GM23338 (cell line): ENCODE data around the gene INPP4B. TPM values are rescaled to one million over a fixed set of nuclear protein-coding genes. Genes with fewer than 3 reads are reported as not detected.

ENCODE experiments used
- ATAC-seq: fragments of 200-7000 bp; cut with Tn5 transposase; 3 replicates; pipeline ENCODE4 v1.9.1; 2020
- DNase-seq: peaks from one replicate; pipeline ENCODE4 v3.0.0-alpha.2; 2015; ENCODE audit warnings: low spot score
- H2AFZ ChIP-seq: fragments of 200-600 bp; sonication (generic); 2 replicates; pipeline ENCODE4 v1.8.0; 2016; ENCODE audit warnings: antibody characterized with exemption, mild to moderate bottlenecking, moderate library complexity
- H3F3A ChIP-seq: fragments of 200-600 bp; sonication (generic); replicated peaks from 2 replicates; pipeline ENCODE4 v1.8.0; 2017; ENCODE audit warnings: antibody characterized with exemption, mixed run types, low read depth
- H3K27ac ChIP-seq: fragments of 200-600 bp; sonication (generic); 2 replicates; pipeline ENCODE4 v1.6.1; 2016; ENCODE audit warnings: low read depth
- H3K27me3 ChIP-seq: fragments of 200-600 bp; sonication (generic); 2 replicates; pipeline ENCODE4 v1.8.0; 2016; ENCODE audit warnings: mild to moderate bottlenecking, mixed run types, moderate library complexity; ENCODE audit not compliant: insufficient read depth
- H3K36me3 ChIP-seq: fragments of 200-600 bp; sonication (generic); 2 replicates; pipeline ENCODE4 v1.8.0; 2016; ENCODE audit warnings: mild to moderate bottlenecking; ENCODE audit not compliant: insufficient read depth
- H3K4me1 ChIP-seq: fragments of 200-600 bp; sonication (generic); 2 replicates; pipeline ENCODE4 v1.8.0; 2016; ENCODE audit warnings: mild to moderate bottlenecking, moderate library complexity; ENCODE audit not compliant: insufficient read depth
- H3K4me2 ChIP-seq: fragments of 200-600 bp; sonication (generic); 2 replicates; pipeline ENCODE4 v1.7.1; 2017; ENCODE audit warnings: mixed run types
- H3K4me3 ChIP-seq: fragments of 200-600 bp; sonication (generic); 2 replicates; pipeline ENCODE4 v1.6.1; 2016; ENCODE audit warnings: mixed run types
- H3K79me2 ChIP-seq: fragments of 200-600 bp; sonication (generic); replicated peaks from 2 replicates; pipeline ENCODE4 v1.8.0; 2017; ENCODE audit warnings: mild to moderate bottlenecking; ENCODE audit not compliant: insufficient read depth
- H3K9me2 ChIP-seq: fragments of 200-600 bp; sonication (generic); 2 replicates; pipeline ENCODE4 v1.8.0; 2017; ENCODE audit not compliant: insufficient read depth
- H4K20me1 ChIP-seq: fragments of 200-600 bp; sonication (generic); replicated peaks from 2 replicates; pipeline ENCODE4 v1.8.0; 2017; ENCODE audit warnings: mild to moderate bottlenecking; ENCODE audit not compliant: insufficient read depth
- H3K27ac Mint-ChIP-seq: 2 replicates; pipeline ENCODE4 v1.8.0; 2020; ENCODE audit warnings: inconsistent platforms, mild to moderate bottlenecking, moderate library complexity, mixed read lengths
- H3K27me3 Mint-ChIP-seq: 3 replicates; pipeline ENCODE4 v1.8.0; 2022; ENCODE audit warnings: low read depth, mild to moderate bottlenecking, moderate library complexity, mixed read lengths, inconsistent platforms; ENCODE audit not compliant: insufficient read depth, poor library complexity
- H3K36me3 Mint-ChIP-seq: 3 replicates; pipeline ENCODE4 v1.8.0; 2021; ENCODE audit warnings: low read depth, mild to moderate bottlenecking, inconsistent platforms, moderate library complexity, mixed read lengths
- H3K4me1 Mint-ChIP-seq: 3 replicates; pipeline ENCODE4 v1.8.0; 2020; ENCODE audit warnings: mild to moderate bottlenecking, inconsistent platforms, mixed read lengths
- H3K4me3 Mint-ChIP-seq: 3 replicates; pipeline ENCODE4 v1.8.0; 2021; ENCODE audit warnings: moderate library complexity, mild to moderate bottlenecking, inconsistent platforms, mixed read lengths
- H3K9me3 Mint-ChIP-seq: 3 replicates; pipeline ENCODE4 v1.8.0; 2020; ENCODE audit warnings: moderate library complexity, mild to moderate bottlenecking, inconsistent platforms, mixed read lengths
- JUNB ChIP-seq: IDR thresholded peaks from one replicate; pipeline ENCODE4 v1.6.1; 2016; ENCODE audit warnings: antibody characterized with exemption; ENCODE audit not compliant: unreplicated experiment
- NANOG ChIP-seq: IDR thresholded peaks from 2 replicates; pipeline ENCODE4 v1.6.1; 2016; ENCODE audit warnings: antibody characterized with exemption, borderline replicate concordance
- STAT1 ChIP-seq: IDR thresholded peaks from one replicate; pipeline ENCODE4 v1.6.1; 2016; ENCODE audit warnings: antibody characterized with exemption; ENCODE audit not compliant: unreplicated experiment
- ZNF114 ChIP-seq: fragments of 250-450 bp; sonication (Bioruptor Pico); IDR thresholded peaks from 2 replicates; pipeline ENCODE4 v1.5.0; 2020; ENCODE audit warnings: mild to moderate bottlenecking, moderate library complexity
- polyA plus RNA-seq: library from polyadenylated mRNA; unstranded; fragments of >200 nt; fragmentation: Nextera tagmentation; extraction: Ambion mirVana; gene quantifications from 2 replicates; pipeline ENCODE4 v1.2.1, GENCODE V29; 2016
- total RNA-seq: library from RNA; depleted of rRNA; stranded (reverse); fragments of >200 nt; shearing (Covaris generic); gene quantifications from 2 replicates; pipeline ENCODE4 v1.2.3, GENCODE V29; 2014
- TF ChIP-seq, protein P1 (sequence below): IDR thresholded peaks from one replicate; pipeline ENCODE4 v1.6.1; 2018; ENCODE audit warnings: antibody characterized with exemption; ENCODE audit not compliant: unreplicated experiment

INPP4B gene
- total and polyA plus RNA-seq, 2 experiments from 2014 or later = 0.11 to 0.14 TPM

GRCh38 chr4:142563682-142564291, 282.3 kb downstream of the INPP4B start:
- H3K4me3 ChIP-seq = no peak overlapping the region
- peaks cover 8% of the 10 kb centered on the region for H3K4me1 ChIP-seq
- H3K9me2 ChIP-seq = no peaks in the 10 kb centered on the region
- DNase-seq = no peak
- H3F3A ChIP-seq = no peaks in the 10 kb centered on the region
- H3K4me2 ChIP-seq = no peak overlapping the region
- H3K27ac Mint-ChIP-seq = no peak overlapping the region
- H3K9me3 Mint-ChIP-seq = no peaks in the 10 kb centered on the region; the same call in 2 of the 3 replicates
- no peaks in the 10 kb centered on the region for H3K36me3 Mint-ChIP-seq
- H2AFZ ChIP-seq = no peak overlapping the region
- no peak for ATAC-seq
- no peak overlapping the region for H3K4me3 Mint-ChIP-seq
- peaks cover 14% of the 10 kb centered on the region for H3K4me1 Mint-ChIP-seq
- no peaks in the 10 kb centered on the region for H3K36me3 ChIP-seq
- no peaks in the 10 kb centered on the region for H3K79me2 ChIP-seq
- H3K27me3 Mint-ChIP-seq = peaks cover 4% of the 10 kb centered on the region
- TF ChIP-seq ZNF114 (CRISPR knock-in tag) = no peak
- TF ChIP-seq, protein P1, sequence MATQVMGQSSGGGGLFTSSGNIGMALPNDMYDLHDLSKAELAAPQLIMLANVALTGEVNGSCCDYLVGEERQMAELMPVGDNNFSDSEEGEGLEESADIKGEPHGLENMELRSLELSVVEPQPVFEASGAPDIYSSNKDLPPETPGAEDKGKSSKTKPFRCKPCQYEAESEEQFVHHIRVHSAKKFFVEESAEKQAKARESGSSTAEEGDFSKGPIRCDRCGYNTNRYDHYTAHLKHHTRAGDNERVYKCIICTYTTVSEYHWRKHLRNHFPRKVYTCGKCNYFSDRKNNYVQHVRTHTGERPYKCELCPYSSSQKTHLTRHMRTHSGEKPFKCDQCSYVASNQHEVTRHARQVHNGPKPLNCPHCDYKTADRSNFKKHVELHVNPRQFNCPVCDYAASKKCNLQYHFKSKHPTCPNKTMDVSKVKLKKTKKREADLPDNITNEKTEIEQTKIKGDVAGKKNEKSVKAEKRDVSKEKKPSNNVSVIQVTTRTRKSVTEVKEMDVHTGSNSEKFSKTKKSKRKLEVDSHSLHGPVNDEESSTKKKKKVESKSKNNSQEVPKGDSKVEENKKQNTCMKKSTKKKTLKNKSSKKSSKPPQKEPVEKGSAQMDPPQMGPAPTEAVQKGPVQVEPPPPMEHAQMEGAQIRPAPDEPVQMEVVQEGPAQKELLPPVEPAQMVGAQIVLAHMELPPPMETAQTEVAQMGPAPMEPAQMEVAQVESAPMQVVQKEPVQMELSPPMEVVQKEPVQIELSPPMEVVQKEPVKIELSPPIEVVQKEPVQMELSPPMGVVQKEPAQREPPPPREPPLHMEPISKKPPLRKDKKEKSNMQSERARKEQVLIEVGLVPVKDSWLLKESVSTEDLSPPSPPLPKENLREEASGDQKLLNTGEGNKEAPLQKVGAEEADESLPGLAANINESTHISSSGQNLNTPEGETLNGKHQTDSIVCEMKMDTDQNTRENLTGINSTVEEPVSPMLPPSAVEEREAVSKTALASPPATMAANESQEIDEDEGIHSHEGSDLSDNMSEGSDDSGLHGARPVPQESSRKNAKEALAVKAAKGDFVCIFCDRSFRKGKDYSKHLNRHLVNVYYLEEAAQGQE = no peak
- no peaks in the 10 kb centered on the region for H4K20me1 ChIP-seq
- no peaks in the 10 kb centered on the region for H3K27me3 ChIP-seq
- no peak overlapping the region for H3K27ac ChIP-seq

DNA sequence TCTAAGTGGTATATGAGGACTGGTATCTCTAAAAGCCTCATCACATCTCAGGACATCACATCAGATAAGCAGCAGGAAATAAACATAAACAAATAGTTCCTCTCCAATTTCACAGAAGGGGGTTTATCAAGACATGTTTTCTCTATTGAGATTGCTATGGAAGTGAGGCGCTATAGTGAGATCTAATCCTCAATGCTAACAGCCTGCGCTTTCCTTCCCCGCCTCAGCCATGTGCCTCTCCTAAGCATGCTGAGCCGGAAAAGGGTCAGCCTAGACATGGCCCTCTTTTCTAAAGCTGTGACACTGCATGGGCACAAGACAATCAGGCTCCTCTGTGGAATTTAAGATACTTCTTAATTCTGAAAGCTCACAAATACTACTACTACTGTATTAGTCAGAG, 286.1 kb downstream of the INPP4B start:
- H3K36me3 ChIP-seq = no peaks in the 10 kb centered on the region
- no peaks in the 10 kb centered on the region; the same call in 1 of the 2 replicates for H3K9me2 ChIP-seq
- Mint-ChIP-seq H3K4me1 (0 out of 3 replicates have a peak, but pooled peaks cover 2% of the 10 kb centered on the region), H3K27me3 (peaks cover 6% of the 10 kb centered on the region), H3K36me3 (no peaks in the 10 kb centered on the region), H3K4me3 (no peak overlapping the region), H3K27ac (no peak overlapping the region), H3K9me3 (no peaks in the 10 kb centered on the region; the same call in 2 of the 3 replicates)
- H3K27ac ChIP-seq = no peak overlapping the region
- no peak overlapping the region for H3K4me3 ChIP-seq
- ATAC-seq (peak; percentile 28; the same call in 1 of the 3 replicates), DNase-seq (no peak)
- no peaks in the 10 kb centered on the region for H3K4me1 ChIP-seq
- H3K79me2 ChIP-seq = no peaks in the 10 kb centered on the region
- H3K4me2 ChIP-seq = no peak overlapping the region
- TF ChIP-seq JUNB (no peak), NANOG (no peak), STAT1 (no peak)
- TF ChIP-seq, protein P1 = no peak
- H2AFZ ChIP-seq = peak overlapping the region; percentile 91
- H4K20me1 ChIP-seq = no peaks in the 10 kb centered on the region
- H3K27me3 ChIP-seq = no peaks in the 10 kb centered on the region
- no peaks in the 10 kb centered on the region for H3F3A ChIP-seq
